GM12801 (cell line): ENCODE data around the gene IL11.

Experiments
- TF ChIP-seq, protein P1 (sequence below): IDR thresholded peaks from one replicate; pipeline ENCODE4 v1.5.1; 2011; ENCODE audit warnings: control low read depth; ENCODE audit not compliant: insufficient read length; ENCODE audit errors: extremely low read depth

IL11 gene

DNA sequence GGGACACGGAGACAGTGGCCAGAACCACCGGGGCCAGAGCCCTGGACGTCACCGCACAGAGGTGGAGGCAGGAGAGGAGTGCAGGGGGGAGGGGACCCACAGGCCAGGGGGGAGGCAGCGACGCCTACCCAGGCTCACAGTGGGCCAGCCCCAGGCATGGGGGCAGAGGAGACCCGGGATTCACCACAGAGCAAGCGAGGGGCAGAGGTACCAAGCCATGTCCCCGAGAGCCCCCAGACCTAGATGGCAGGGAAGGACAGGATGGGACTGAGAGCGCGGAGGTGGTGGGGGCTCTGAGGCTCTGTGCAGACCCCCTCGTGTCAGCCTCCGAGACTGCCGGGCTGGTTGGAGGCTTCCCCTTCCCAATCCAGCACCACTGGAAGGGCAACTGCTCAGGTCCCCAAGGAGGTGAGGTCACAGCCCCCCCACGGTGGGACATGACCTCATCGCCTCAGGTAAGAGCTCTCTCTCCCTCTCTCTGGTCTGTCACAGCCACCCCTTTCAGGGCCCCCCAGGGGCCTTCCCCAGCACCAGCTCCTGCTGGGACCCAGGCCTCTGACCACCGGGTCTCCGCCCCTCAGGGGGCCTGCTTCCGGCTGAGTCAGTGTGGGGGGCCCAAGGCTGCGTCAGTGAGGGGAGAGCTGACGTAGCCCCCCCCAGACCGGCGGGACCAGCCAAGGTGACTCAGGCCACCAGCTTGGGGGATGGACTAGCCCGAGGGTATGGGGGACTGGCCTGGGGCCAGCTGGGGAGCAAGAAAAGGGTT is 2.2 kb upstream of the IL11 start:
- TF ChIP-seq, protein P1, sequence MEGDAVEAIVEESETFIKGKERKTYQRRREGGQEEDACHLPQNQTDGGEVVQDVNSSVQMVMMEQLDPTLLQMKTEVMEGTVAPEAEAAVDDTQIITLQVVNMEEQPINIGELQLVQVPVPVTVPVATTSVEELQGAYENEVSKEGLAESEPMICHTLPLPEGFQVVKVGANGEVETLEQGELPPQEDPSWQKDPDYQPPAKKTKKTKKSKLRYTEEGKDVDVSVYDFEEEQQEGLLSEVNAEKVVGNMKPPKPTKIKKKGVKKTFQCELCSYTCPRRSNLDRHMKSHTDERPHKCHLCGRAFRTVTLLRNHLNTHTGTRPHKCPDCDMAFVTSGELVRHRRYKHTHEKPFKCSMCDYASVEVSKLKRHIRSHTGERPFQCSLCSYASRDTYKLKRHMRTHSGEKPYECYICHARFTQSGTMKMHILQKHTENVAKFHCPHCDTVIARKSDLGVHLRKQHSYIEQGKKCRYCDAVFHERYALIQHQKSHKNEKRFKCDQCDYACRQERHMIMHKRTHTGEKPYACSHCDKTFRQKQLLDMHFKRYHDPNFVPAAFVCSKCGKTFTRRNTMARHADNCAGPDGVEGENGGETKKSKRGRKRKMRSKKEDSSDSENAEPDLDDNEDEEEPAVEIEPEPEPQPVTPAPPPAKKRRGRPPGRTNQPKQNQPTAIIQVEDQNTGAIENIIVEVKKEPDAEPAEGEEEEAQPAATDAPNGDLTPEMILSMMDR, result no peak

DNA sequence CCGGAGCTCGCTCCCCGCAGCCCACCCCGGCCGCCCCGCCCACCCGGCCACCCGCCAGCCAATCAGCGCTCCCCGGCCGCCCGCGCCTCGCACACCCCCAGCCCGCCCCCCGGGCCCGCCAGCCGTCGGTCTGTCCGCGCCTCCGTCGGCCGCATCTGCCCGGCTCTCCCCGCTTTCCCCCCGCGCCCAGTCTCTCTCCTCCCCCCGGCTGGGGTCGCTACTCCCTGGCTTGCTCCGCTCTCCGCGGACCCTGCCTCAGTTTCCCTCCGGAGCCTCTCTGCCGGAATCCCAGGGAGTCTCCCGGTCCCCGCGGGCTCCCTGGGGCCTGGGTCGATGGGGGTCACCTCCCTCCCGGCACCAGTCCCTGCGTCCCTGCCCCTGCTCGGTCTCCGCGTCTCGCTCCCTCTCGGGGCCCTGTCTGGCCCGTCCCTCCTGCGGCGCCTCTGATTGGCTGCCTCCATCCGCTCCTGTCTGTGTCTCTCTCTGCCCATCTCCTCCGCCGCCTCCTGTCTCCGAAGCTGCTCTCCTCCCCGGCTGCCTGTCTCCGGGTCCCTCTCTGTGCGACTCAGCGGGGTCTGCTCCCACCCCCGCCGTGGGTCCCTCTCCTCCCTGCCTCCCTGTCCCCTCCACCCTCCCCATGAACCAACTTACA is 484 bp downstream of the IL11 start:
- TF ChIP-seq, protein P1, result no peak

DNA sequence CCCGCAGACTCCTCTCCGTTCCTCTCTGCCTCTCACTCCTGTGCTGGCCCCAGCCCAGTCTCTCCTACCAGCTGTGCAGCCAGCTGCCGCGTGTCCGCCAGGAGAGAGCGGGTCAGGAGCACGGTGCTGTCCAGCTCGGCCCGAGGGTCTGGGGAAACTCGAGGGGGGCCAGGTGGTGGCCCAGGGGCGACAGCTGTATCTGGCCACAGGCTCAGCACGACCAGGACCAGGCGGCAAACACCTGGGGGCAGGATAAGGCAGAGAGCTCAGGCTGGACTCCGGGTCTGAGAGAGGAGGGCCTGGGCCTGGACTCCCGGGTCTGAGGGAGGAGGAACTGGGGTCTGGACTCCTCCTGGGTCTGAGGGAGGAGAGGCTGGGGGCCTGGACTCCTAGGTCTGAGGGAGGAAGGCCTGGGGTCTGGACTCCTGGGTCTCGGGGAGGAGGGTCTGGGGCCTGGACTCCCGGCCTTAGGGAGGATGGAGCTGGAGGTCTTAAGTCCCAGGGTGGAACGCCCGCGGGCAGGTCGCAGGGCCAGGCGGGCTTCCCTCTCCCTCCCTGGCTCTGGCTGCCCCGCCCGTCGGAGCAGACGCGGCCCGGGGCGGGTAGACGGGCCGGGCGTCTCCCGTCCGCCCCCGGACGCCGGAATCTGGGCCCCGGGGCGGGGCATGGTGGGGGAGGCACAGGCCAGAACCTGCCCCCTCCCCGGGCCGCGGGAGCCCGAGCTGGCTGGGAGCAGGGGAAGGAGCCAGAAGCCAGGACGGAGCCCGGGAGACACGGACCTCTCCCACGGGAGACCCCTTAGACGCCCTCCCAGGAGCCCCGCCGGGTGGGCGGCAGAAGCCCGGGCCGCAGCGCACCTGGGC is 1.3 kb downstream of the IL11 start:
- TF ChIP-seq, protein P1, result no peak

DNA sequence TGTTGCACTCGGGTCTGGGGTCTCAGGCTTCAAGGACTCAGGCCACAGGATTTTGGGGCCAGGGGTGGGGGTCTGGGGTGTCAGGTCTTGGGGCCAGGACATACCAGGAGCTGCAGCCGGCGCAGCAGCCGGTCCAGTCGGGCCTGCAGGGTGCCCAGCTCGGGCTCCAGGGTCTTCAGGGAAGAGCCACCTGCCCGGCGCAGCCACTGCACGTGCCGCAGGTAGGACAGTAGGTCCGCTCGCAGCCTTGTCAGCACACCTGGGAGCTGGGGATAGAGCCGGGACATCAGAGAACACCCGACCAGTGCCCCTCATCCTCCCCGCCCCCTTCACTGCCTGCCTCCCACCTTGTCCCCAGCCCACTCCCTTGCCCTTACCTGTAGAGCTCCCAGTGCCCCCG is 2.2 kb downstream of the IL11 start:
- TF ChIP-seq, protein P1, result no peak

DNA sequence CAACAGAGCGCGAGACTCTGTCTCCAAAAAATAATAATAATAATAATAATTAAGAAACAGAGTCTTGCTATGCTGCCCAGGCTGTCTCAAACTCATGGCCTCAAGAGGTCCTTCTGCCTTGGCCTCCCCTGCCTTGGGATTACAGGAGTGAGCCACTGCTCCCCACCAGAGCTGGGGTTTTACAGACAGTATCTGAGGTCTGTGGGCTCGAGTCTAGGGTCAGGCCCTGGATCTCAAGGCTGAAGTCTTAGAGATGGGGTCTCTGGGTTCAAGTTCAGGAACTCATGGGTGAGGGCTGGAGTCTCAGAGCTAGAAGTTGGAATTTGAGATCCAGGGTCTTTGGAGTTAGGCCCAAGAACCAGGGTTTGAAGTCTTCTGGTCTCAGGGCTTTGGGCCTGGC is 3.5 kb downstream of the IL11 start:
- TF ChIP-seq, protein P1, result no peak

DNA sequence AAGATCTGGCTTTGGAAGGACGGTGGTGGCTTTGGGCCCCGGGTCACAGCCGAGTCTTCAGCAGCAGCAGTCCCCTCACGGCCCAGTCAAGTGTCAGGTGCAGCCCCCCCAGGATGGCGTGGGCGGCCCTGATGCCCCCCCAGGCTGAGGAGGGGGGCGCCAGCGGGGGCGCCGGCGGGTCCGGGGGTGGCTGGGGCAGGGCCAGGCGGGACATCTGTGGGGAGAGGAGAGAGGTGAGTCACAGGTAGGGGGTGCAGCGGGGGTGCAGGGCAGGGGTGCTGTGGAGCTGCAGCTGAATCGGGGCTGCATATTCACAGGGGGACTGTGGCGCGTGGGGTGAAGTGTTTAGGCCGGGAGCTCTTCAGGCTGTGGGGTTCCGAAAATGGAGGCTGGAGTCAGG is 4.3 kb downstream of the IL11 start:
- TF ChIP-seq, protein P1, result no peak

DNA sequence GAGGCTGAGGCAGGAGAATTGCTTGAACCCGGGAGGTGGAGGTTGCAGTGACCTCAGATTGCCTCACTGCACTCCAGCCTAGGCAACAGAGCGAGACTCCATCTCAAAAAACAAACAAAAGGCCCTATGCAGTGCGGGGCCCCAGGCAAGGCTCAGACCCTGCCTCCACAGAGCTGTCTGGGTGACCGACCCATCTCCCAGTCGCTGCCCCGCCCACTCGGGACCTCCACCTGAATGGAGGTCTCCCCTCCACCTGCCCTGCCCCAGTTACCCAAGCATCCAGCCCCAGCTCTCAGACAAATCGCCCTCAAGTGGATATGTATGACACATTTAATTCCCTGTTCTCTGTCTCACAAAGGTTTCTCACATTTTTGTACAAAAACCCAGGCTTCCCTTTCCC is 5.0 kb downstream of the IL11 start:
- TF ChIP-seq, protein P1, result no peak
